CD4-positive, alpha-beta T cell treated with Interleukin-6 for 4 hours (primary cell): ENCODE results near the gene NME3.

Source experiments
- DNase-seq: peaks from one replicate; pipeline ENCODE4 v3.0.0-alpha.2; 2020; ENCODE audit warnings: mixed read lengths

NME3 gene

DNA sequence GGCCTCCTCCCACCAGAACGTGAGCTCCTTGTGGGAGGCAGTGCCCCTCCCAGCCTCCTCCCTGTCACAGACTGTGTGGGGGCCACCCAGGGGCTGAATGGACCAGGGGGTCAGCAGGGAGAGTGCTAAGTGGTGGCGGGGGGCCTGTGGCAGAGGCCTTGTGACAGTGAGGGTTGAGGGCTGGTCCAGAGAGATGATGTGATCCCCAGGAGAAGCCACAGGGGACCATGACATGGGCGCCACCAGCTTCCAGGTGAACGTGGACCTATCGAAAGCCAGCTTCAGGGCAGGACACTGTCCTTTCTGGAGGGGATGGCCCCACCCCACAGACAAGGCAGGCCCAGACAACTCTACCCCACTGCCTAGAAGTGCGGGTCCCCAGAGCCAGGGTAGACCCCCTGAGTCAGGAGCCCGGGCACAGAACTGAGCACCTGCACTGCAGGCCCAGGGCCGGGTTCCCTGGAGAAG, 7.9 kb upstream of the NME3 start:
- DNase-seq: no peak

GRCh38 chr16:1778200-1779179, 7.1 kb upstream of the NME3 start:
- DNase-seq: no peak

GRCh38 chr16:1777375-1778199, 6.2 kb upstream of the NME3 start:
- no peak for DNase-seq

DNA sequence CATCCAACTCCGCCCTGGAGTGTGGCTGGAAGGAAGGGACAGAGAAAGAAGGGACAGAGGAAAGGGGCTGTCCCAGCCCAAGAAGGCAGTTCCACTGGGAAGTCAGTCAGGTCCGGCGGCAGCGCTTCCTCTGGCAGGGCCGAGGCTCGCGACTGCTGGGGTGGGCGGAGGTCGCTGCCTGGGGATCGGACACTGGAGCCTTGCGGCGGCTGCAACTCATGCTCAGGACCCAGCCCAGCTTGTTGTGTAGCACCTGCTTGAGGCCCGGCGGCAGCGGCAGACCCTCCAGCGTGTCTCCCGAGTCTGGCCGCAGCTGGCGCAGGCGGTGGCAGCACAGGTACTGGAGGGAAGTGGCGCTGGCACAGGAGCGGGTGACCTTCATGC, 5.6 kb upstream of the NME3 start:
- no peak for DNase-seq

GRCh38 chr16:1776672-1776955, 5.3 kb upstream of the NME3 start:
- DNase-seq: no peak

DNA sequence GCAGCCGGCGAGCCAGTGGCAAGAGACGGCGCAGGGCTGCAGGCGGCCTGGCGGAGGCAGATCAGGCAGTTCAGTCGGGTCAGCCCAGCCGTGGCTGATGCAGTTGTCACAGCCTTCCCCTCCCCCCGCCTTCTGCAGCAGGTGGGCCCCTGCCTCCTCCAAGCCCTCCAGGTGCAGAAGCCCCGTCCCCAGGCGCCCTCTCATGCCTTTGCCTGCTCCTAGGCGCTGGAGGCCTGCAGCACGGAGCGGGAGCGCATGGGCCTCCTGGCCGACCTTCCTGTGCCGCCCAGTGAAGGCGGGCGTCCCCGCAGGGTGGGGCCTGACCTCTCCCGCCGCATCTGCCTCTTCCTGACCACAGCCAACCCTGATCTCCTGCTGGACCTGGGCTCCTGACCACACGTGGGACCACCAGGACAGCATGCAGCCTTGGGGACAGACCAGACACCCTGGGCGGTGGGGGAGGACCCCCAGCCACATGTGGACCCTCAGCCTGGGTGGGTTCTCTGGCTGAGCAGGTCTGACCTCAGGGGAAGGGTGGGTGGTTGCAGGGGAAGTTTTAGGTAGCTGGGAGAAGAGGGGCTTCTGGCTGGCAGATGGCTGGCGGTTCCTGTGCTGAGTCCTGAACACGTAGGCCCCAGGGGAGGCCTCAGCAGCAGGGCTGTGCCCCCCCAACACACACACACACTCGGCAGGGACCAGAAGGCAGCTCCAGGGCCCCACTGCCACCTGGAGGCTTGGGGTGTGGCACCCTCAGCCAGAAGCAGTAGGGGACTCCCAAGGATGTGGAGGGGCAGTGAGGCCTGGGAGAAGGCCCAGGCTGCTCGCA, 4.7 kb upstream of the NME3 start:
- DNase-seq: no peak

DNA sequence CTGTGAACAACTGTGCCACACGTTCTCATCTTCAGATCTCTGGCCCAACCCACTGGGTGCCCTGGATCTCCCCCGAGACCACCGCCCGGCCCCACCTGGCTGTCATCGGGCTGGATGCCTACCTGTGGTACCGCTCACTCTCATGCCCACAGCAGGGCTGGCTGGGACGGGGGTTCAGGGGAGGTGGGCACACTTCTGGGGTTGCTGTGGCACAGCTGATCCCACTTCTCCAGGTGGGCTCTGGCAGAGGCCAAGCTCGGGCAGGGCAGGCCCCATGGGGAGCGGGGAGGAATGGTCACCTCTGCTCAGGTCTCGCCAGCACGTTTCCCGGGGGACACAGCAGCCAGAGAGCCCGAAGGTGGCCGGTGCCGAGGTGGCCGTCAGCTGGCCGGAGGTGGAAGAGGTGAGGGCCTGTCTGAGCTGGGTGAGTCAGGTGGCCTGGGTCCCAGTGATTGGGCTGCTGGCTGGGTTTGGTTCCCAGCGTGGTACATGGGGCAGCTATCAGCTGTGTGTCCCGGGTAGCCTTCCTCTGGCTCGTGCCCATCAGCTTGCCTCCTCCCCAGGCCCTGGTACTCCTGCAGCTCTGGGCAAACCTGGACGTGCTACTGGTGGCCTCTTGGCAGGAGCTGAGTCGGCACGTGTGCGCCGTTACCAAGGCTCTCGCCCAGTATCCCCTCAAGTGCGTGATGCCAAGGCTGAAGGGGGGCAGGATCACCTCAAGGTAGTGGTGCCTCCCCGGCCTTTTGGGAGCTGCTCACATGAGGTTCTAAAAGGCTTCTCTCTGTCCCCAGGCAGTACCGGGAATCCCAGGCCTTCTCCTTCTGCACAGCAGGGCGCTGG, 3.9 kb upstream of the NME3 start:
- no peak for DNase-seq

- no peak for DNase-seq
Observed at GRCh38 chr16:1774448-1774780, 3.1 kb upstream of the NME3 start.

GRCh38 chr16:1773703-1774447, 2.5 kb upstream of the NME3 start:
- peak; percentile 40 for DNase-seq

- peak; percentile 82 for DNase-seq
Observed at GRCh38 chr16:1772908-1773702, 1.8 kb upstream of the NME3 start, which contains the start of gene MRPS34. MRPS34 (minus strand) TSS chr16:1773134; CDS start chr16:1773119, 15 bp downstream.

DNA sequence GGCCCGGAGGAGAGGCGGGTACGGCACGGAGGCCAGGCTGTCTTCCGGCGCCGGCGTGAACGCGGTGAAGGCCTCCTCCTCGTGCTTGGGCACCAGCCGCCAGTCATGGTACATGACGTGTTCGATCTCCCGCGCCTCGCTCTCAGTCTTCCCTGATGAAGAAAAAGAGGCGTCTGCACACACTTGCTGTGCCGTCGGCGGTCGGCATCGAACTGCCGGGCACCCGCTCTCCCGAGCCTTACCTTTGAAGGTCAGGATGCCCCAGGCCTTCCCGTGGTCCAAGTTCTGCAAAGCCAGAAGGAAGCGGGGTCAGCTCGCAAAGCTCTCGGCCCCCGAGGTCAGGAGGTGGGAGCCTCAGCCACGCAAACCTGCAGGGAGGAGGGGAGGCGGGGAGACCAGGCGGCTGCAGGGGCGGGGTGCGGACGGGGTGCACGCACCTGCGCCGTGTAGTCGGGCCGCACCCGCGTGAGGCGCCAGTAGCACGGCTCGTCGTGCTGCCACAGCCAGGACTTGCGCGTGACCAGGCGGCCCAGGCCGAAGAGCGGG, 1.1 kb upstream of the NME3 start, which contains the start of gene EME2:
Gene EME2 (plus strand): TSS at position 449 of the 546 bp plus-strand sequence. CDS start 418 bp downstream, outside the sequence.
- DNase-seq: peak; percentile 62

GRCh38 chr16:1771864-1772361, 570 bp upstream of the NME3 start:
- DNase-seq: no peak

- DNase-seq: peak; percentile 50
Observed at GRCh38 chr16:1770328-1771187, 785 bp downstream of the NME3 start.

GRCh38 chr16:1769402-1770300, 1.7 kb downstream of the NME3 start:
- no peak for DNase-seq

GRCh38 chr16:1768767-1769401, 2.5 kb downstream of the NME3 start:
- no peak for DNase-seq

GRCh38 chr16:1768061-1768766, 3.1 kb downstream of the NME3 start:
- no peak for DNase-seq
